ENCODE data around the gene MTG1.
A peak's percentile ranks its signal among the peaks of the same experiment; 100 is the strongest.
"Not testable (repeated sequence)": the region's sequence is repeated elsewhere in the genome, so short reads cannot be mapped to it uniquely, and the experiment has no call there.

MTG1 gene

GRCh38 chr10:133431888-133432613, 38.1 kb downstream of the MTG1 start:
- DNase-seq: not testable (repeated sequence)

DNA sequence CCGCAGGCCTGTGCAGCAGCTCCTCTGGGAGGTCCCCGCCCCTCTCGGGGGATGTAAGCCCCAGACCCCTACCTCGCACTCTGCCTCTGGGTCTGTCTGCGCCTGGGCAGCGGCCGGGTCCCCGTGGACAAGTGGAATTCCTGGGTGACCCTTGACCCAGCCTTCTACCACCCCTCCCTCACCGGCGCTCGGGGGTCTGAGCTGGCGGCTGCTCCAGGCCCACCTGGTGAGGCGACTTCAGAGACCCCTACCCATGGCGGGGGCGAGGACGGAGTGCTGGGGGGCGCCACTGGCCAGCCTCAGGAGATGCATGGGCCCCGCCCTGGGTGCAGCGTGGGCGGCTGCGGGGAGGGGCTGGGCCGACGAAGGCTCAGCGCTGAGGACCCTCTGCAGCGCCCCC, 38.8 kb downstream of the MTG1 start:
- not testable (repeated sequence) for DNase-seq

DNA sequence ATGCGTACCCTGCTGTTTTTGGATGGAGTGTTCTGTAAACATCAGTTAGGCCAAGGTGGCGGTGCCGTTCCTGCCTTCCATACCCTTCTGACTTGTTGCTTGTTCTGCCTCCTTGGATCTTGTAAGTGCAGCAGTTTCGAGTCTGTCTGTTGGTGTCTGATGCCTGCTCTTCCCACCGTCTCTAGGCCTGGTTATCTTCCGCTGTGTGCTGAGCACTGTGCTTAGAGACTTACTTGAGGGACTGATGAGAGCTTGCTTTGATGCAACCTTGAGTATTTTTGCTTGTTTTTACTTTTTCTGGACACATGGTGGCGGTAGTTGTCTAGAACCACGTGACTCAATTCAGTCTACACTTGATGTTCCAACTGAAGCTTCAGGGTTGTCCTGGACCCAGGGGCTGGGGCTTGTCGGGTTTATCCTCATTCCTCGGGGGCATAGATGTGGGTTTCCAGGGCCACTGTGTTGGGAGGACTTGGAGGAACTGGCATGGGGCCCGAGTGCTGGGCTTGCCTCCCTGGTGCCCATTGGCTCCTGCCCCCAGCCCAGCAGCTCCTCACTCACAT, 44.8 kb downstream of the MTG1 start:
- DNase-seq: peak in 1 of 2 experiments; percentile 38

- peak in 1 of 2 experiments; percentile 10 for DNase-seq
Observed at GRCh38 chr10:133439517-133440461, 45.8 kb downstream of the MTG1 start.

GRCh38 chr10:133440633-133441285, 46.8 kb downstream of the MTG1 start:
- peak in 1 of 2 experiments; percentile 17 for DNase-seq

GRCh38 chr10:133441356-133441755, 47.4 kb downstream of the MTG1 start:
- not testable (repeated sequence) for DNase-seq

DNA sequence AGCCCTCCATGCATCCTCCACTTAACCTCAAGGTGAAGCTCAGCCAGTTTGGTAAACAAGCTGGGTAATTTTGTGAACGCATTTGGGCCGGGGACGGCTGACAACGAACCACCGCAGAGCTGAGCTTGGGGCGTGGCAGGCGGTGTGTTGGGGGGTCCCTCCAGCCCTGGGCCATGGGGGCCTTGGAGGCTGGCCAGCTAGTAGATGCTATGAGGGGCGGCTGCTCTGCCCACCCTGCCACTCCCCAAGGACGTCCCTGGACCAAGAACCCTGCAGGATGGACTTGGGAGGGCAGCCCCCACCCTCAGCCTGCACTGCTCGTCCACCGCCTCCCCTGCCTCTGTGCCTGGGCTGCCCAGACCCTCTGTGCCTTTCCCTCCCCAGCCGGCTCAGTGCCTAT, 47.8 kb downstream of the MTG1 start:
- DNase-seq: peak; percentile 12 to 19

GRCh38 chr10:133442191-133442966, 48.4 kb downstream of the MTG1 start:
- peak; percentile 43 to 47 for DNase-seq

DNA sequence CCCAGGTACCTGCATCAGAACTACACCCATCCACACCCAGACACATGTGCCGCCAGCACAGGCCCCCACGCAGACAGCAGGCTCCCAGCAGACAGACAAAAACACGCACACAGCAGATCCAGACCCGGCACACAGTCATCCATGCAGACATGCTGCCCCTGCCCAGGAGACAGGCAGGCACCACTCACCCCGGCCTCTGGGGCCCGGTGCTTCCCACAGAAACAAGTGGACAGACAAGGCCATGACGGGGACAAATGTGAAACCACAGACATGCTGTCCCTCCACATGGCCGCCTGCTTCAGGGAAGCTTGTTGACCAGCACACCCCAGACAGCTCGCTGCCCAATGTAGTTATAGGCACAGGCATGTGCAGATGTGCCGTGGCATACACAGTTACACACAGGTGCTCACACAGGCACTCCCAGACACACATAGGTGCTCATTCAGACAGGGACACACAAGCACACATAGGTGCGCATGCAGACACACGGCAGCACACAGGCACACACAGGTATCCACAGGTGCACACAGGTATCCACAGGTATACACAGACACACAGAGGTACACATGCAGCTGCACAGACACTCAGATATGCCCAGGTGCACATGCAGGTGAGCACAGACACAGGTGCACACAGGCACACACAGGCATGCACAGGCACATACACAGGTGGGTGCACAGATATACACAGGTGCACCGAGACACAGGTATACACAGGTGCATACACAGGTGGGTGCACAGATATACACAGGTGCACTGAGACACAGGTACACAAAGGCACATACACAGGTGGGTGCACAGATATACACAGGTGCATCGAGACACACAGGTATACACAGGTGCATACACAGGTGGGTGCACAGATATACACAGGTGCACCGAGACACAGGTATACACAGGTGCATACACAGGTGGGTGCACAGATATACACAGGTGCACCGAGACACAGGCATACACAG, 49.3 kb downstream of the MTG1 start:
- peak in 1 of 2 experiments; percentile 13 for DNase-seq

DNA sequence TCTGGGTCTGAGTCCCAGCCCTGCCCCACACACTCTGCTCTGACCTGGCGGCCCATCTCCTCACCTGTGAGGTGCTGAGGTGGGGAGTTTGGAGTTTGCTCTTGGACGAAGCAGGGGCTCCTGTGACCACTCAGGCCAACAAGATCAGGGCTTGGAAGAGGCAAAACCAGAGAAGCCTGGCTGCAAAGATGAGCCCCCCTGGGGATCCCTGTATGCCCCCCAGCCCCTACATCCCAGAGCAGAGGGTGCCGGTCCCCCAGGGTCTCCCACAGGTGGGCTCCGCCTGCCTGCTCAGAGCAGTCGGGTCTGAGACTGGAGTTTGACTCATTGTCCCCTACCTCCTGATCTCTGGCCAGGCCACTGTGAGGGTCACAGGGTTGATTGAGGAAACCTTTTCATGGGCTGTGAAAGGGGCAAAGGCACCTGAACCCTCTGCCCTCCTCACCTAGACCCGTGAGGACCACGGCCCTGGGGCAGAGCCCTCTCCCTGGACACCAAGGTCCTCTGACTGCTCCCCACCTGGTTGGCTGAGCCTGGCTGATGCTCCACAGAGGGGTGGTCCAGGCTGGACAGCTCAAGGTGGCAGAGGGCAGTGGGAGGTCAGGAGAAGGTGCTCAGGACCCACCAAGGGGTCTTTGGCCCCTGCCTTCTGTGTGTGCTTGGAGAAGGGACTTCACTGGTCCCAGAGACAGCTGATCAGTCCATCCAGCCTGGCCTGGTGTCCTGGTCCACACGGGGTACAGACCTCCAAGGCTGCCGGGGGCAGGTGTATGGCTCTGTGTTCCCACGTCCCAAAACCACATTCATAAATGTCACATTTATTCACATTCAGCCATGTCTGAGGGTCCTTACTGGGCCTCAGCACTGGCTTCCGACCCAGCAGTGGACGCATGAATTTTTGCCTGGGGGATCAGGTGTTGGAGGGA, 50.6 kb downstream of the MTG1 start:
- DNase-seq: peak; percentile 6 to 7

GRCh38 chr10:133445268-133445732, 51.3 kb downstream of the MTG1 start:
- peak in 1 of 2 experiments; percentile 6 for DNase-seq

GRCh38 chr10:133445751-133446708, 52.1 kb downstream of the MTG1 start:
- DNase-seq: peak in 1 of 2 experiments; percentile 6

DNA sequence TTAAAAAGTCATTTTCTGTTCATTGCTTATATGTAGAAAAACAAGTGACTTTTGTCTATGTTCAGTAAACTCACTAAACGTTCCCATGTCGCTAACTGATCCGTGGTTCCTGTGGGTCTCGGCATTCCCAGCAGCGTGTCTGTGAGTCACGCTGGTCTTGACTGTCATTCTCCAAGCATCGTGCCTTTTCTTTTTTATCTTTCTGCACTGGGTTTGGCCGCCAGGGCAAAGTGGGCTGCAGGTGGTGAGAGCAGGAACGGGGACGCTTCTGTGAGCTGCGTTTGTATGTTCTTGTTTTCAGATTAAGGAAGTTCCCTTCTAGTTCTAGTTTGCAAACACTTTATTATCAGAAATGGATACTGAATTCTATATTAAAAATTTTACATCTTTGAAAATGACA, 53.0 kb downstream of the MTG1 start:
- peak in 1 of 2 experiments; percentile 8 for DNase-seq

GRCh38 chr10:133448120-133448519, 54.2 kb downstream of the MTG1 start:
- no peak for DNase-seq

GRCh38 chr10:133451346-133451745, 57.4 kb downstream of the MTG1 start:
- DNase-seq: no peak

- no peak for DNase-seq
Observed at GRCh38 chr10:133452453-133452852, 58.5 kb downstream of the MTG1 start.

- peak; percentile 15 to 16 for DNase-seq
Observed at GRCh38 chr10:133453516-133454203, 59.7 kb downstream of the MTG1 start, which contains the start of gene SCART1. TSS of gene SCART1 (plus strand) at chr10:133453945. CDS start at chr10:133453998, 53 bp downstream.

All from activated T-cell treated with anti-CD3 and anti-CD28 coated beads, Interleukin-2, amount 50 U/mL, for 48 hours (primary cell).